Glutamatergic neuron (in vitro differentiated cells): Measurements from ENCODE around the gene KCNA1. TPM values are rescaled to one million over a fixed set of nuclear protein-coding genes. Genes with fewer than 3 reads are reported as not detected.

Experiments
- DNase-seq: peaks from one replicate; pipeline ENCODE4 v3.0.0; 2022
- H3K27ac Mint-ChIP-seq: one replicate; pipeline ENCODE4 v1.8.0; 2020; ENCODE audit warnings: mild to moderate bottlenecking, mixed read lengths, inconsistent platforms; ENCODE audit not compliant: unreplicated experiment
- H3K27me3 Mint-ChIP-seq: one replicate; pipeline ENCODE4 v1.8.0; 2020; ENCODE audit warnings: mild to moderate bottlenecking, moderate library complexity, mixed read lengths, inconsistent platforms; ENCODE audit not compliant: unreplicated experiment
- H3K36me3 Mint-ChIP-seq: one replicate; pipeline ENCODE4 v1.8.0; 2020; ENCODE audit warnings: mild to moderate bottlenecking, mixed read lengths, inconsistent platforms; ENCODE audit not compliant: unreplicated experiment
- H3K4me1 Mint-ChIP-seq: one replicate; pipeline ENCODE4 v1.8.0; 2020; ENCODE audit warnings: mild to moderate bottlenecking, low read depth, mixed read lengths, inconsistent platforms; ENCODE audit not compliant: unreplicated experiment
- H3K4me3 Mint-ChIP-seq: one replicate; pipeline ENCODE4 v1.8.0; 2020; ENCODE audit warnings: mild to moderate bottlenecking, mixed read lengths, inconsistent platforms; ENCODE audit not compliant: unreplicated experiment
- H3K9me3 Mint-ChIP-seq: one replicate; pipeline ENCODE4 v1.8.0; 2020; ENCODE audit warnings: mild to moderate bottlenecking, moderate library complexity, mixed read lengths, inconsistent platforms; ENCODE audit not compliant: unreplicated experiment
- long read RNA-seq: library from polyadenylated mRNA; unstranded; transcript quantifications from one replicate; pipeline ENCODE4 v2.0.0, GENCODE V29; 2020; ENCODE audit not compliant: unreplicated experiment
- total RNA-seq: library from RNA; stranded (reverse); fragmentation: NEBNext Ultra II Directional; extraction: Animal tissue kit (Norgen Biotek cat#: 25700); gene quantifications from one replicate; pipeline ENCODE4 v1.2.1, GENCODE V29; 2021; ENCODE audit not compliant: unreplicated experiment
- TF ChIP-seq, protein P1 (sequence below): fragments of 200-600 bp; sonication (generic); IDR thresholded peaks from one replicate; pipeline ENCODE4 v1.5.0; 2021; ENCODE audit not compliant: partially characterized antibody, unreplicated experiment

KCNA1 gene
- total RNA-seq = 0.05 TPM
- long read RNA-seq = 0 reads

DNA sequence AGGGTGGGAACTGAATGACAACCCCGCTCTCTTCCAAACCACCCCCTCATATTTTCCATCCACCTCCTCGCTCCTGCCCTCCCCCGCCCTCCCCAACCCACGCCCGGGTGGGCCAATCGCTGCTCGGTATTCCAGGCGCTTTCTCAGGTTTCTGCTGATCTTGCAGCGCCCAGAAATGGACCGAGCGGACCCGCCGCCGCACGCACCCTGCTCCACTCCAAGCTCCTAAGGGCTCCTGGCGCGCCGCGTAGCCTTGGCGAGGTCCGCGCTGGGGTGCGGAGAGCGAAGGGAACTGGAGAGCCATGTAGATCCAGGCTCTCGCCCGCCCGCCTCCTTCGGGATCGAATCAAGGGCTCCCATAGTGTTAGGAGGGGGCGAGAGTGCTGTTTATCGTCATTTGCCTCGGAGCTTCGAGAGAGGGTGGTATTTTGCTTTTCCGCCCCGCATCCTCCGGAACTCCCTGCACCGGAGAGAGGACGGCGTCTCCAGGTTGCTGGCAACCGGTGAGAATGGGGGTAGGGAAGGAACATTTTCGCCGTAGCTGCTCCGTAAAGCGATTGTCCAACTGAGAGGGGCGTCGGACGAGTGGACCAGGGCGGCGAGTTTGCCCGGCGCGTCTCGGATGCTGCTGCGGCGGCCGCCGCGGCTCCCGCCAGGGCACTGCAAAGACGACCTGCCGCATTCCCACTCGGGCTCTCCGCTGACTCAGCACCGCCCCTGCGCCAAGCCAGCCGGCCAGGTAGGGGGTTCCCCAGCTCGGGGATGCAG lies at the start of gene KCNA1:
Gene KCNA1, plus strand, starts transcription at position 172 of the 768 bp plus-strand sequence. CDS start 1,474 bp downstream, outside the sequence.
- Mint-ChIP-seq H3K4me3 (peak within 1 kb of the TSS; percentile 93), H3K9me3 (peaks cover 8% of the 10 kb centered on the region), H3K27ac (no peak within 1 kb of the TSS), H3K4me1 (peaks cover 3% of the 10 kb centered on the region), H3K27me3 (peaks cover 20% of the 10 kb centered on the region), H3K36me3 (peaks cover 8% of the 10 kb centered on the region)
- peak; percentile 60 for DNase-seq
- TF ChIP-seq, protein P1, sequence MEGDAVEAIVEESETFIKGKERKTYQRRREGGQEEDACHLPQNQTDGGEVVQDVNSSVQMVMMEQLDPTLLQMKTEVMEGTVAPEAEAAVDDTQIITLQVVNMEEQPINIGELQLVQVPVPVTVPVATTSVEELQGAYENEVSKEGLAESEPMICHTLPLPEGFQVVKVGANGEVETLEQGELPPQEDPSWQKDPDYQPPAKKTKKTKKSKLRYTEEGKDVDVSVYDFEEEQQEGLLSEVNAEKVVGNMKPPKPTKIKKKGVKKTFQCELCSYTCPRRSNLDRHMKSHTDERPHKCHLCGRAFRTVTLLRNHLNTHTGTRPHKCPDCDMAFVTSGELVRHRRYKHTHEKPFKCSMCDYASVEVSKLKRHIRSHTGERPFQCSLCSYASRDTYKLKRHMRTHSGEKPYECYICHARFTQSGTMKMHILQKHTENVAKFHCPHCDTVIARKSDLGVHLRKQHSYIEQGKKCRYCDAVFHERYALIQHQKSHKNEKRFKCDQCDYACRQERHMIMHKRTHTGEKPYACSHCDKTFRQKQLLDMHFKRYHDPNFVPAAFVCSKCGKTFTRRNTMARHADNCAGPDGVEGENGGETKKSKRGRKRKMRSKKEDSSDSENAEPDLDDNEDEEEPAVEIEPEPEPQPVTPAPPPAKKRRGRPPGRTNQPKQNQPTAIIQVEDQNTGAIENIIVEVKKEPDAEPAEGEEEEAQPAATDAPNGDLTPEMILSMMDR = no peak

GRCh38 chr12:4860741-4861140 lies 49.0 kb upstream of the KCNA1 start:
- H3K4me3 Mint-ChIP-seq = no peak overlapping the region
- peaks cover 7% of the 10 kb centered on the region for H3K27me3 Mint-ChIP-seq
- TF ChIP-seq, protein P1 = no peak
- H3K27ac Mint-ChIP-seq = no peak overlapping the region
- no peak for DNase-seq
- peaks cover 5% of the 10 kb centered on the region for H3K9me3 Mint-ChIP-seq
- peaks cover 12% of the 10 kb centered on the region for H3K4me1 Mint-ChIP-seq
- no peaks in the 10 kb centered on the region for H3K36me3 Mint-ChIP-seq

DNA sequence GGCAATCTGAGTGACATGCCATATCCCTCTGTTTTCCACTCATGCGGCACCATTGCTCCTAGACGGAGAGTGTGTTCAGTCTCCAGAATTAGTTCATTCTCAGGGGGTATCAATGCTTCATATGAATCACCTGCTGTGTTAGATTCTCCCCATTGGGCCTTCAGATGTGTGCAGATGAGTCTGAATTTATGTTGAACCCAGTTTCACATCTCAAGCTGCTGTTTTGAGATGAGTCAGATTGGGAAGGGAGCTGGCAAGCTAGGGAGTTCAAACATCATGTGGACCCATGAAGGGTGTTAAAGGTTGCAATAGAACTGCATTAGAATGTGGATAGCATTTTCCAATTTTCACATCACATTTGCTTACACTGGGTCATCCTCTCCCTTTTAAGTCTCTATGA lies 46.9 kb upstream of the KCNA1 start:
- Mint-ChIP-seq H3K9me3 (peaks cover 5% of the 10 kb centered on the region), H3K27ac (no peak overlapping the region), H3K4me3 (no peak overlapping the region), H3K36me3 (no peaks in the 10 kb centered on the region), H3K4me1 (peaks cover 9% of the 10 kb centered on the region), H3K27me3 (peaks cover 7% of the 10 kb centered on the region)
- DNase-seq = no peak
- TF ChIP-seq, protein P1 = no peak

- Mint-ChIP-seq H3K27me3 (peaks cover 7% of the 10 kb centered on the region), H3K4me1 (no peaks in the 10 kb centered on the region), H3K9me3 (peaks cover 2% of the 10 kb centered on the region), H3K36me3 (no peaks in the 10 kb centered on the region), H3K27ac (no peak overlapping the region), H3K4me3 (no peak overlapping the region)
- TF ChIP-seq, protein P1 = no peak
- no peak for DNase-seq
These were observed 45.1 kb upstream of the KCNA1 start for GRCh38 chr12:4864575-4864974.

GRCh38 chr12:4865246-4865645 lies 44.5 kb upstream of the KCNA1 start:
- Mint-ChIP-seq H3K9me3 (peaks cover 2% of the 10 kb centered on the region), H3K27me3 (peaks cover 7% of the 10 kb centered on the region), H3K4me3 (no peak overlapping the region), H3K27ac (no peak overlapping the region), H3K4me1 (no peaks in the 10 kb centered on the region), H3K36me3 (no peaks in the 10 kb centered on the region)
- DNase-seq = no peak
- TF ChIP-seq, protein P1 = no peak
